ENCODE measurements around the gene AP1G2. TPM values are rescaled to one million over a fixed set of nuclear protein-coding genes. Genes with fewer than 3 reads are reported as not detected.
"Not testable (repeated sequence)": the region's sequence is repeated elsewhere in the genome, so short reads cannot be mapped to it uniquely, and the experiment has no call there.

Gene AP1G2
- total and polyA plus RNA-seq, 5 donors from 2014 or later = 56.1 to 329 (median 84.4) TPM

- Mint-ChIP-seq H3K36me3 (no peaks in the 10 kb centered on the region), H3K27me3 (no peaks in the 10 kb centered on the region), H3K9me3 (peaks cover 0 to 11% (median 0%) of the 10 kb centered on the region in 7 donors), H3K27ac (peak overlapping the region; percentile 90 to 98 (median 94)), H3K4me1 (peaks cover 15 to 37% (median 25%) of the 10 kb centered on the region in 4 donors), H3K4me3 (peak overlapping the region; percentile 13 to 82 (median 76))
- Histone ChIP-seq H3K4me3 (ENCODE audit: low read depth, low read length) (peak overlapping the region; percentile 57), H3K27ac (ENCODE audit: insufficient read depth, low read length, poor library complexity, severe bottlenecking) (peak overlapping the region; percentile 71), H3K9me3 (ENCODE audit: control insufficient read depth in 2 of 2, low read length in 2 of 2) (no peaks in the 10 kb centered on the region), H3K4me1 (ENCODE audit: control insufficient read depth, insufficient read depth, low read length, poor library complexity, severe bottlenecking) (peaks cover 20% of the 10 kb centered on the region), H3K27me3 (ENCODE audit: control insufficient read depth, insufficient read depth, low read length) (no peaks in the 10 kb centered on the region), H3K36me3 (ENCODE audit: control insufficient read depth, insufficient read depth, low read length) (no peaks in the 10 kb centered on the region)
- DNase-seq (peak in 2 of 3 donors; percentile 34 to 59), ATAC-seq (ENCODE audit: low read depth in 2 of 2) (peak; percentile 83 to 86)
Measured at GRCh38 chr14:23610090-23610814, 42.7 kb upstream of the AP1G2 start.

DNA sequence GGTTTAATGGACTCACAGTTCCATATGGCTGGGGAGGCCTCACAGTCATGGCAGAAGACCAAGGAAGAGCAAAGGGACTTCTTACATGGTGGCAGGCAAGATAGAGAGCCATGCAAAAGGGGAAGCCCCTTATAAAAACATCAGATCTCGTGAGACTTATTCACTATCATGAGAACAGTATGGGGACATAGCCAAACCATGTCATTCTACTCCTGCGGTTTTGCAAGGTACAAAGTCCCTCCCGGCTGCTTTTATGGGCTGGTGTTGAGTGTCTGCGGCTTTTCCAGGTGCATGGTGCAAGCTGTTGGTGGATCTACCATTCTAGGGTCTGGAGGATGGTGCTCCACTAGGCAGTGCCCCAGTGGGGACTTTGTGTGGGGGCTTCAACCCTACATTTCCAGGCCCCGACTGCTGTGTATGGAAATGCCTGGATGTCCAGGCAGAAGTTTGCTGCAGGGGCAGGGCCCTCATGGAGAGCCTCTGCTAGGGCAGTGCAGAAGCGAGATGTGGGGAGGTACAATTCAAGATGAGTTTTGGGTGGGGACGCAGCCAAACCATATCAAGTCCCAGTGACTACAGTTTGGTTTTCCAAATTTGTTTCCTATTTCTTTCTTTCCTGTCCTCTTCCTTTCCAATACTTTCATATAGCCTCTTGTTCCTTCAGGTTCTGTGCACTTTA is 42.0 kb upstream of the AP1G2 start:
- not testable (repeated sequence) for H3K27me3 Mint-ChIP-seq; H3K9me3 ChIP-seq (ENCODE audit: control insufficient read depth in 2 of 2, low read length in 2 of 2); H3K4me3 ChIP-seq (ENCODE audit: low read depth, low read length); H3K36me3 ChIP-seq (ENCODE audit: control insufficient read depth, insufficient read depth, low read length); ATAC-seq (ENCODE audit: low read depth in 2 of 2); H3K27me3 ChIP-seq (ENCODE audit: control insufficient read depth, insufficient read depth, low read length); DNase-seq; H3K36me3 Mint-ChIP-seq
- Mint-ChIP-seq H3K9me3 (peaks cover 0 to 11% (median 0%) of the 10 kb centered on the region in 7 donors), H3K27ac (peak overlapping the region; percentile 90 to 98 (median 94)), H3K4me3 (peak overlapping the region in 3 of 4 donors; percentile 10 to 82 (median 35)), H3K4me1 (peaks cover 15 to 37% (median 25%) of the 10 kb centered on the region in 4 donors)
- peak overlapping the region; percentile 71 for H3K27ac ChIP-seq (ENCODE audit: insufficient read depth, low read length, poor library complexity, severe bottlenecking)
- peaks cover 20% of the 10 kb centered on the region for H3K4me1 ChIP-seq (ENCODE audit: control insufficient read depth, insufficient read depth, low read length, poor library complexity, severe bottlenecking)

- no peaks in the 10 kb centered on the region for H3K27me3 ChIP-seq (ENCODE audit: control insufficient read depth, insufficient read depth, low read length)
Measured at GRCh38 chr14:23609001-23609400, 41.4 kb upstream of the AP1G2 start.

DNA sequence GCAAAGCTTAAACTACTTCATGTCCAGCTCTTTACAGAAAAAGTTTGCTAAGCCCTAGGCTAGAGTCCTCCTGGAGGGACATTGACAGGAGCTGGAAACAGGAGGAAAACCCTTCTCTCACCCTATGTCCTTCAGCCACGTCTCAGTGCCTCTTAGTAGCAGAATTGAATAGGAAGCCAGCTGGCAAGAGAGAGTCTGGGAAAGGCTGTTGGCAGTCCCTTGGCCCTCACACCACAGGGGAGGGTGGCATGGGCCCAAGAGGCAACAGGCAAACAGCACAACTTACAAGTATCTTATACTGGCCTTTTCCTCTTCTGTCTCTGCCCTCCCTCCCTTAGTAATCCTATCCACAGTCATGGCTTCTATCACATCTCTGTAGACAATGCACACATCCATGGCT is 40.9 kb upstream of the AP1G2 start:
- H3K4me3 ChIP-seq (ENCODE audit: low read depth, low read length) = no peak overlapping the region
- Mint-ChIP-seq H3K27me3 (no peaks in the 10 kb centered on the region), H3K36me3 (no peaks in the 10 kb centered on the region), H3K4me1 (peaks cover 15 to 37% (median 25%) of the 10 kb centered on the region in 4 donors), H3K27ac (peak overlapping the region in 1 of 3 donors; percentile 94), H3K4me3 (no peak overlapping the region), H3K9me3 (peaks cover 0 to 11% (median 0%) of the 10 kb centered on the region in 7 donors)
- DNase-seq (no peak), ATAC-seq (ENCODE audit: low read depth in 2 of 2) (no peak)
- H3K9me3 ChIP-seq (ENCODE audit: control insufficient read depth in 2 of 2, low read length in 2 of 2) = no peaks in the 10 kb centered on the region
- peaks cover 20% of the 10 kb centered on the region for H3K4me1 ChIP-seq (ENCODE audit: control insufficient read depth, insufficient read depth, low read length, poor library complexity, severe bottlenecking)
- no peak overlapping the region for H3K27ac ChIP-seq (ENCODE audit: insufficient read depth, low read length, poor library complexity, severe bottlenecking)
- H3K36me3 ChIP-seq (ENCODE audit: control insufficient read depth, insufficient read depth, low read length) = no peaks in the 10 kb centered on the region
- H3K27me3 ChIP-seq (ENCODE audit: control insufficient read depth, insufficient read depth, low read length) = no peaks in the 10 kb centered on the region

More at GRCh38 chr14:23609001-23609400, 41.4 kb upstream of the AP1G2 start:
- ATAC-seq (ENCODE audit: low read depth in 2 of 2) (no peak), DNase-seq (no peak)
- H3K4me1 Mint-ChIP-seq = peaks cover 15 to 37% (median 25%) of the 10 kb centered on the region in 4 donors
- peaks cover 20% of the 10 kb centered on the region for H3K4me1 ChIP-seq (ENCODE audit: control insufficient read depth, insufficient read depth, low read length, poor library complexity, severe bottlenecking)
- H3K4me3 Mint-ChIP-seq = peak overlapping the region in 2 of 4 donors; percentile 35 to 42
- H3K27ac ChIP-seq (ENCODE audit: insufficient read depth, low read length, poor library complexity, severe bottlenecking) = no peak overlapping the region
- H3K9me3 ChIP-seq (ENCODE audit: control insufficient read depth in 2 of 2, low read length in 2 of 2) = no peaks in the 10 kb centered on the region
- H3K27me3 Mint-ChIP-seq = no peaks in the 10 kb centered on the region
- peaks cover 0 to 11% (median 0%) of the 10 kb centered on the region in 7 donors for H3K9me3 Mint-ChIP-seq
- no peaks in the 10 kb centered on the region for H3K36me3 ChIP-seq (ENCODE audit: control insufficient read depth, insufficient read depth, low read length)
- peak overlapping the region in 2 of 3 donors; percentile 16 to 94 for H3K27ac Mint-ChIP-seq
- no peak overlapping the region for H3K4me3 ChIP-seq (ENCODE audit: low read depth, low read length)
- H3K36me3 Mint-ChIP-seq = no peaks in the 10 kb centered on the region

GRCh38 chr14:23605931-23606585 is 38.5 kb upstream of the AP1G2 start:
- H3K27ac ChIP-seq (ENCODE audit: insufficient read depth, low read length, poor library complexity, severe bottlenecking) = no peak overlapping the region
- H3K4me3 Mint-ChIP-seq = peak overlapping the region in 1 of 4 donors; percentile 5

DNA sequence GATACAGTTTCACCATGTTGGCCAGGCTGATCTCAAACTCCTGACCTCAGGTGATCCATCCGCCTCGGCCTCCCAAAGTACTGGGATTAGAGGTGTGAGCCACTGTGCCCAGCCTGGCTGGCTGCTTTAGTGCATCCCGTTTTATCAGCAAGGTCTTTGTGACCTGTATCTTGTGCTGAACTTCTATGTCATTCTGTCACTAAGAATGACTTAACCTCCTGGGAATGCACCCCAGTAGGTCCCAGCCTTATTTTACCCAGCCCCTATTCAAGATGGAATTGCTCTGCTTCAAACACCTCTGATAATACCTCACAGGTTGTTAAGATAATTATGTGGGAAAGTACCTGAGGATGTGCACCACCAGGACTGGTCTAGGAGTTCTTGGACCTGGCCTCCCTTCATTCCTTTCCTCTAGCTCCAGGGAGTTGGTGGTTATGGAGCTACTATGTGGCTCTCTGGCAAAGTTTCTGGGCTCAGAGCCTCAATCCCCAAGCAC is 37.1 kb upstream of the AP1G2 start:
- H3K36me3 ChIP-seq (ENCODE audit: control insufficient read depth, insufficient read depth, low read length) = no peaks in the 10 kb centered on the region
- peaks cover 3% of the 10 kb centered on the region for H3K4me1 ChIP-seq (ENCODE audit: control insufficient read depth, insufficient read depth, low read length, poor library complexity, severe bottlenecking)
- Mint-ChIP-seq H3K4me1 (peaks cover 6 to 15% (median 13%) of the 10 kb centered on the region in 4 donors), H3K27me3 (peaks cover 2% of the 10 kb centered on the region), H3K36me3 (no peaks in the 10 kb centered on the region), H3K4me3 (no peak overlapping the region), H3K9me3 (peaks cover 0 to 6% (median 2%) of the 10 kb centered on the region in 7 donors), H3K27ac (no peak overlapping the region)
- H3K27me3 ChIP-seq (ENCODE audit: control insufficient read depth, insufficient read depth, low read length) = no peaks in the 10 kb centered on the region
- no peak overlapping the region for H3K4me3 ChIP-seq (ENCODE audit: low read depth, low read length)
- H3K27ac ChIP-seq (ENCODE audit: insufficient read depth, low read length, poor library complexity, severe bottlenecking) = no peak overlapping the region
- no peak for ATAC-seq (ENCODE audit: low read depth in 2 of 2)
- DNase-seq = no peak
- no peaks in the 10 kb centered on the region for H3K9me3 ChIP-seq (ENCODE audit: control insufficient read depth in 2 of 2, low read length in 2 of 2)

More at GRCh38 chr14:23605931-23606585, 38.5 kb upstream of the AP1G2 start:
- H3K4me3 ChIP-seq (ENCODE audit: low read depth, low read length) = no peak overlapping the region
- H3K9me3 Mint-ChIP-seq = peaks cover 0 to 11% (median 0%) of the 10 kb centered on the region in 7 donors
- ATAC-seq (ENCODE audit: low read depth in 2 of 2) (no peak), DNase-seq (peak in 1 of 3 donors; percentile 7)
- peaks cover 16% of the 10 kb centered on the region for H3K4me1 ChIP-seq (ENCODE audit: control insufficient read depth, insufficient read depth, low read length, poor library complexity, severe bottlenecking)
- H3K27me3 ChIP-seq (ENCODE audit: control insufficient read depth, insufficient read depth, low read length) = no peaks in the 10 kb centered on the region
- no peak overlapping the region for H3K27ac Mint-ChIP-seq
- peaks cover 15 to 28% (median 23%) of the 10 kb centered on the region in 4 donors for H3K4me1 Mint-ChIP-seq
- no peaks in the 10 kb centered on the region for H3K36me3 Mint-ChIP-seq
- H3K9me3 ChIP-seq (ENCODE audit: control insufficient read depth in 2 of 2, low read length in 2 of 2) = no peaks in the 10 kb centered on the region
- H3K27me3 Mint-ChIP-seq = no peaks in the 10 kb centered on the region
- no peaks in the 10 kb centered on the region for H3K36me3 ChIP-seq (ENCODE audit: control insufficient read depth, insufficient read depth, low read length)

GRCh38 chr14:23604148-23604547 is 36.6 kb upstream of the AP1G2 start:
- no peaks in the 10 kb centered on the region for H3K4me1 ChIP-seq (ENCODE audit: control insufficient read depth, insufficient read depth, low read length, poor library complexity, severe bottlenecking)
- Mint-ChIP-seq H3K27me3 (peaks cover 8% of the 10 kb centered on the region), H3K4me1 (peaks cover 4 to 14% (median 8%) of the 10 kb centered on the region in 4 donors), H3K4me3 (no peak overlapping the region), H3K36me3 (no peaks in the 10 kb centered on the region), H3K27ac (no peak overlapping the region), H3K9me3 (peaks cover 0 to 10% (median 2%) of the 10 kb centered on the region in 7 donors)
- H3K27me3 ChIP-seq (ENCODE audit: control insufficient read depth, insufficient read depth, low read length) = no peaks in the 10 kb centered on the region
- H3K4me3 ChIP-seq (ENCODE audit: low read depth, low read length) = no peak overlapping the region
- no peaks in the 10 kb centered on the region for H3K36me3 ChIP-seq (ENCODE audit: control insufficient read depth, insufficient read depth, low read length)
- H3K27ac ChIP-seq (ENCODE audit: insufficient read depth, low read length, poor library complexity, severe bottlenecking) = no peak overlapping the region
- ATAC-seq (ENCODE audit: low read depth in 2 of 2) (no peak), DNase-seq (no peak)
- peaks cover 0 to 3% of the 10 kb centered on the region in 2 experiments for H3K9me3 ChIP-seq (ENCODE audit: control insufficient read depth in 2 of 2, low read length in 2 of 2)

Measured in CD4-positive, CD25-positive, alpha-beta regulatory T cell (primary cell).